ENCODE data around the gene DUSP22.

DNA sequence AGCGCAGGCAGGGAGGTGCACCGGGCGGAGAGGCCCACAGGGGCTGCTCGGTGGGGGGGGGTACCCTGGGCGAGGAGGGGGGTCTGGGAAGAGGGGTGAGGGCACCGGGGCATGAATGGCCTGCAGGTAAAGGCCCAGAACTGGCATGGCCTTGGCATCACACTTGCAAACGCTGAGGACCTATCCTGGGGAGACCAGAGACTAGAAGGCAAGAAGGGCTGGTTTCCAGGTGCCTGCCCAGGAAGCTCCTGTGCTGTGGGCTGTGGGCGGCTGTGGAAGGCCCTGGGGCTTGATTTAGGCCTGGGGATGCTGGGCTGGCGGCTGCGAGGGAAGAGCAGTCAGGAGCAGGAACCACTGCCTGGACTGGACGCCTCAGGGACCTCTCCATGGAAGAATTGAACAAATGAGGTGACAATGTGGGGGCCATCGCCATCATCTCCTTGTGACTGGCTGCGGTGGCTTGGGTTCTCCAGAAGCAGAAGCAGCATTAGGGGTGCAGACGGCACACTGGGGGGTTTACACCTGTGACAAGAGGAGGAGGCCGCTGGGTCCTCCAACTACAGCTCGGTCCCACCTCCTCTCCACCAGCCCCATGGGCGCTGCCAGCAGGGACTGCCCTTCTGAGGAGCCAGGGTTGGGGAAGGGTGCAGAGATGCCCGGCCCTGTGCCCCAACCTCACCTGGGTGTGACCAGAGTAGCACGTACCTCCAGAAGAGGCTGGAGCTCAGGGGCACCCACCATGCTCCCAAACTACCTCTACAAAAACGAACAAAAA lies 67.2 kb downstream of the DUSP22 start:
- TF ChIP-seq, protein P1, sequence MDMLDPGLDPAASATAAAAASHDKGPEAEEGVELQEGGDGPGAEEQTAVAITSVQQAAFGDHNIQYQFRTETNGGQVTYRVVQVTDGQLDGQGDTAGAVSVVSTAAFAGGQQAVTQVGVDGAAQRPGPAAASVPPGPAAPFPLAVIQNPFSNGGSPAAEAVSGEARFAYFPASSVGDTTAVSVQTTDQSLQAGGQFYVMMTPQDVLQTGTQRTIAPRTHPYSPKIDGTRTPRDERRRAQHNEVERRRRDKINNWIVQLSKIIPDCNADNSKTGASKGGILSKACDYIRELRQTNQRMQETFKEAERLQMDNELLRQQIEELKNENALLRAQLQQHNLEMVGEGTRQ (IDR thresholded peaks at IDR 0.05; ENCODE audit: low read length), result no peak
- TF ChIP-seq BACH1 (IDR thresholded peaks at IDR 0.05; ENCODE audit: low read length) (no peak), TAF1 (IDR thresholded peaks at IDR 0.05; ENCODE audit: low read depth, low read length) (no peak)
- TF ChIP-seq, protein P2, sequence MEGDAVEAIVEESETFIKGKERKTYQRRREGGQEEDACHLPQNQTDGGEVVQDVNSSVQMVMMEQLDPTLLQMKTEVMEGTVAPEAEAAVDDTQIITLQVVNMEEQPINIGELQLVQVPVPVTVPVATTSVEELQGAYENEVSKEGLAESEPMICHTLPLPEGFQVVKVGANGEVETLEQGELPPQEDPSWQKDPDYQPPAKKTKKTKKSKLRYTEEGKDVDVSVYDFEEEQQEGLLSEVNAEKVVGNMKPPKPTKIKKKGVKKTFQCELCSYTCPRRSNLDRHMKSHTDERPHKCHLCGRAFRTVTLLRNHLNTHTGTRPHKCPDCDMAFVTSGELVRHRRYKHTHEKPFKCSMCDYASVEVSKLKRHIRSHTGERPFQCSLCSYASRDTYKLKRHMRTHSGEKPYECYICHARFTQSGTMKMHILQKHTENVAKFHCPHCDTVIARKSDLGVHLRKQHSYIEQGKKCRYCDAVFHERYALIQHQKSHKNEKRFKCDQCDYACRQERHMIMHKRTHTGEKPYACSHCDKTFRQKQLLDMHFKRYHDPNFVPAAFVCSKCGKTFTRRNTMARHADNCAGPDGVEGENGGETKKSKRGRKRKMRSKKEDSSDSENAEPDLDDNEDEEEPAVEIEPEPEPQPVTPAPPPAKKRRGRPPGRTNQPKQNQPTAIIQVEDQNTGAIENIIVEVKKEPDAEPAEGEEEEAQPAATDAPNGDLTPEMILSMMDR (IDR thresholded peaks at IDR 0.05; ENCODE audit: control extremely low read depth in 1 of 3, insufficient read depth in 1 of 3, low read depth in 1 of 3, low read length in 3 of 3), result no peak
